Measurements from ENCODE around the gene ACYP2.
"Not testable (repeated sequence)": the region's sequence is repeated elsewhere in the genome, so short reads cannot be mapped to it uniquely, and the experiment has no call there.

ACYP2 gene

DNA sequence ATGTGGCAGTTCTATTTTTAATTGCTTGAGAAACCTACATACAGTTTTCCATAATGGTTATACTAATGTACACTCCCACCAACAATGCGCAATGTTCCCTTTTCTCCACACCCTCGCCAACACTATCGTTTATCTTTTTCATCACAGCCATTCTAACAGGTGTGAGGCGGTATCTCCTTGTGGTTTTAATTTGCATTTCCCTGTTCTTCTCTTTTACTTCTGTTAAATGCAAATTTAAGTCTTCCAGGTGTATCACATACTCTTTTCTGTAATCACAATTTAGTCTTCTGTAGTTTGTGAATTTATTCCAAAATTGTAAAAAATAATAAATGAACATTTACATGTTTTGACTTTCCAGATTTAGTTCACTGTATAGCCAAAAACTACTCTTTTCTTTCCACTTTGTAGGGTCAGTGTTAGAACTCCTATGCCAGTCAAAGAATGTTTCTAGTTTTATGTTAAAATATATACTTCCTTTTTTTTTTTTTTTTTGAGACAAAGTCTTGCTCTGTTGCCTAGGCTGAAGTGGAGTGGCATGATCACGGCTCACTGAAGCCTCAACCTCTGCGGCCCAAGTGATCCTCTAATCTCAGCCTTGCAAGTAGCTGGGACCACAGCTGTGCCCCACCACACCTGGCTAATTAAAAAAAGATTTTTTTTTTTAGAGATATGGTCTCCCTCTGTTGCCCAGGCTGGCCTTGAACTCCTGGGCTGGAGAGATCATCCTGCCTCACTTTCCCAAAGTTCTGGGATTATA lies 15.4 kb upstream of the ACYP2 start:
- no peak for DNase-seq

DNA sequence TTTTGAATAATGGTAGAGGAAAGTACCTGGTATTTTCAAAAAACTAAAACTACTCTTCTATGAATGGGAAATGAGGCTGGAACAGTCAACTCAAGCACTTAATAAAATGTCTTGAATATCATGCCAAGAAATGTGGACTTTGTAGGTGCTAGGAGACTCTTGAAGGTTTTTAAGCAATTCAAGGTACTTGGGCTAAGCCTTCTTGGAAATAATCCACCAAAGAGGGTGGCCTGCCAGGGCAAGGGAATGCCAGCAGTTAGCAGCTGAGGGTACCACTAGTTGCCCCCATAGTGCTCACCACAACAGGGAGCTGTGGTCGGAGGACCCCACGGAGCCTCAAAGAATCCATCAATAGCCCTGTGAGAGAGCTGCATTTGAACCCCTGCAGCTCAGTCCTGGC lies 14.6 kb upstream of the ACYP2 start:
- DNase-seq, result no peak

DNA sequence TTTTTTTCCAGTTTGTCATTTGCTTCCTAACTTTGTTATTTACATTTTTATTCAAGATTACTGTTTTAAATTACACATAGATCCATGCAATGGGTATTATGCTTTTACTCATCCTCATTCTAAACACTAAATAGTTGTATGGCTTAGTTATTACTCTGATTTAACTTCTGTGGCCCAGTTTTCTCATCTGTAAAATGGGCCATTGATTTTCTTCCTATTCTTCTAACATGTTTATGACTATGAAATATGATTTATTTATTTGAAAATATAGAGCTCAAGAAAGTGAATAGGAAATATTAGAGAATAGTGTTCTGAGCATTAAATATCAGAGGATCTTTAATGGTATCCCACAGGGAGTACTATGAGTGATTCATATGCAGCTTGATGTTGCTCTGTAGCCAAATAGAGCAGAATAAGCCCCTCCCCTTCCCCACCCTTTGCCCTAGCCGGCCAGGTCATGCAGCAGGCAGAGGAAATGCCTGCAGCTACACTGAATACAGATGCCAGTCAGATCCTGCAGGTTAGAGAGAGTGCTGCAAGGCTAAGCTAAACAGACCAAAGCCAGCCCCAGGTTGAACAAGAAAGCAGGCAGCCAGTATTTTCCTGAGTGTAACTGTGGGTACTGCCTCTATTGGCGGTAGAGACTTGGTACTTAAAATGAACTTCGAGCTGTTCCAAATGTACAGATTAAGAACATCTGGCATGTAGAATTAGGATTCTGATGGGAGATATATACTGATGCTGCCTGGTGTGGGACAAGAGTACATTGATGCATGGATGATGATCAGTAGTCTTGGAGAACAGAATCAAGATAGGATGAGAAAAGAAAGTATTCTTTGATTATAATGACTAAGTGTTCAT lies 11.7 kb upstream of the ACYP2 start:
- DNase-seq, result no peak

DNA sequence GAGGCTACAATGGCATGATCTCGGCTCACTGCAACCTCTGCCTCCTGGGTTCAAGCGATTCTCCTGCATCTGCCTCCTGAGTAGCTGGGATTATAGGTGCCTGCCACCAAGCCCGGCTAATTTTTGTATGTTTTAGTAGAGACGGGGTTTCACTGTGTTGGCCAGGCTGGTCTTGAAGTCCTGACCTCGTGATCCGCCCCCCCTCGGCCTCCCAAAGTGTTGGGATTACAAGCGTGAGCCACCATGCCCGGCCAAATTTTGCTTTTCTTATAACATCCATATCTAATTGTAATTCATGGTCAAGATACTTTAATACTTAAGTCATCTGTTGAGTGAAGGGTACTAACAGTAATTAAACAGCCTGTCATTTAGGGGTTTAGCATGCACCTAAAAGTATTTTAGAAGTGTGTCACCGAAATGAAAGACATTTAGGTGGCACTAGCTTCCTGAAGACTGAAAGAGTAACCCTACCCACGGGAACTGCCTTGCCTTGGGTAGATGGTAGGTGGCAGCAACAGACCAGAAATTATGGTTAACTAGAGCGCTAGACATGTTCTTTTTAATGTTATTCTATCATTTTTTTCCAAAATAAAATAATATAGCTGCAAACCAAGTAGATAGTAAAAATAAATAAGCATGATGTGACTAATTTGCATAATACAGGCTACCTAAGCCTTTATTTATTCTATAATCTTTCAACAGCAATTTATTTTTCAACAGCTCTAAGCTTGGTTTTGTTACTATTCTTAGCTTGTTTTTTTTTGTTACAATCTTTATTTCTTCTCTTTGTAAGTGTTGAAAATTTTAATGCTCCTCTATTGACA lies 8.6 kb upstream of the ACYP2 start:
- peak; percentile 19 for DNase-seq

DNA sequence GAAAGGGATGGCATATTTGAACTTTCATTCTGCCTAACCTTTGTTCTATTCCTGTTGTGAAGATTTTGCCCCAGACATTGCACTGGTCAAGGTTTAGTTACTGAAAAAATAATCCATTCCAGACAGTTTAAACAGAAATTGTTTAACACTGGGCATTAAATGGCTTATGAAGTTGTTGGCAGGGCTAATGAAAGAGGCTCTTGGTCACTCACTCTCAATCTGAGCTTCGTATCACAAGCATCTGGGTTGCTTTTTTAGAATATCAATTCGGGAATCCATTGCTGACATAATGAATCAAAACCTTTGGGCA lies 8.0 kb upstream of the ACYP2 start:
- DNase-seq, result no peak

DNA sequence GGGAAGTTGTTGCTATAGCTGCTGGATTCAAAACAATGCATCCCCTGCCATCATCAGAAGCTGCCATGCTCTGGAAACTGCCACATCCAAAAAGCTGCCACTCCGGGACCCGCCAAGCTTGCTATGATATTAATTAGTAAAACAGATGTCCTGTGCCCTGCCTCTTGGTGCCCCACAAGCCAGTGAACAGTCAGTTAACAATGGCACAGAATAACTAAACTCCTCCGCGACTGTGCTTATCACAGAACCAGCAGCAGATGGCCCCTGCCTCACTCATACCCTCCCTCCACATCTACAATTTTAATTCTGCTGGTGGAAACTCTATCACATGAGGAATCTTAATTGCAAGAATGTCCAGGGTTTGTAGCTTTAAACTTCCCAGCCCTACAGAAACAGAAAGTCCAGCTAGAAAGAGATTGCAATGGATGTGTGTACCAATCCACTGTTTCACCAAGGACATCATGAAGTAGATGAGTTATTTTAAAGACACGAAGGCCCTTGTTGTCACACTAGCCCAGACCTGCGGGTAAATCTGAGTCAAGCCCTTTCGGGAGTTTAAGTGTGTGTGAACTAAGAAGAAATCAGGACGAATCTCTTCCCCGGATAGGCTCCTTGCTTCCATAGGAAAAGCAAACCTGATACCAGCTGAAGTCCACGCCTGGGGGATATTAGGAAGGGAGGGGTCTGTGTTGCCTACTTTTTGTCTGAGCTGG lies 7.4 kb upstream of the ACYP2 start:
- DNase-seq, result no peak

DNA sequence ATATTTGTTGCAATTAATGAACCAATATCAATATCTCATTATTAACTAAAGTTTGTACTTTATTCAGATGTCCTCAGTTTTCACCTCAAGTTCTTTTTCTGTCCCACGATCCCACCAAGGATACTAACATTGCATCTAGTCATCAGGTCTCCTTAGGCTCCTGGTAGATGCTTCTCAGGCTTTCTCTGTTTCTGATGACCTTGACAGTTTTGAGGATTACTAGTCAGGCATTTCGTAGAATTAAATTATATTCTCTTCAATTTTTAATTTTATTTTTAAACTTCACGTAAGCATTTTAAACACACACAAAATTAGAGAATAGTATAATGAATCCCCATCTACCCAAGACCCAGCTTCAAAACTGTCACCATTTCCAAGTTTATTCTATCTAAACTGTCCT lies 5.6 kb upstream of the ACYP2 start:
- DNase-seq, result no peak

DNA sequence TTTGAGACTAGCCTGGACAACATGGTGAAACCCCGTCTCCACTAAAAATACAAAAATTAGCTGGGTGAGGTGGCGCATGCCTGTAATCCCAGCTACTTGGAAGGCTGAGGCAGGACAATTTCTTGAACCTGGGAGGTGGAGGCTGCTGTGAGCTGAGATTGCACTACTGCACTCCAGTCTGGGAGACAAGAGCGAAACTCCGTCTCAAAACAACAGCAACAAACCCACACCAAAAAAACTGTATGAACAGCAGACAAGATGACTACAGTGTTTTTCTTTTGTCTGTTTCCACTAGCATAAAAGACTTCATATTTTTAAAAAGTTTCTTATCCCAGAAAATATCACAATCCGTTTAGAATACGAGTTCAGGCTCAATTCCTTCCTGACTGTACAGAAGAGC lies 936 bp upstream of the ACYP2 start:
- DNase-seq, result not testable (repeated sequence)

DNA sequence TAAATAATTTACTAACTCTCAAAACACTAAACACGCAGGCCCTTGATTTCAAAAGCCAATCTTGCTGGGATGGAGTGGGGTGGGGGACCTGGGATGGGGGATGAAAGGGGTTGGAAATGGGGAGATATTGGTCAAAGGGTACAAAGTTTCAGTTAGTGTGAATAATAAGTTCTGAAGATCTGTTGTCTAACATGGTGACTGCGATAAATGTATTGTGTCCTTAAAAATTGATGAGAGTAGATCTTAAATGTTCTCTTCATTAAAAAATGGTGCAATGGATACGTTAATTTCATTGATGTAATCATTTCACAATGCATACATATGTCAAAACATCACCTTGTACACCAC lies 505 bp upstream of the ACYP2 start:
- DNase-seq, result no peak

DNA sequence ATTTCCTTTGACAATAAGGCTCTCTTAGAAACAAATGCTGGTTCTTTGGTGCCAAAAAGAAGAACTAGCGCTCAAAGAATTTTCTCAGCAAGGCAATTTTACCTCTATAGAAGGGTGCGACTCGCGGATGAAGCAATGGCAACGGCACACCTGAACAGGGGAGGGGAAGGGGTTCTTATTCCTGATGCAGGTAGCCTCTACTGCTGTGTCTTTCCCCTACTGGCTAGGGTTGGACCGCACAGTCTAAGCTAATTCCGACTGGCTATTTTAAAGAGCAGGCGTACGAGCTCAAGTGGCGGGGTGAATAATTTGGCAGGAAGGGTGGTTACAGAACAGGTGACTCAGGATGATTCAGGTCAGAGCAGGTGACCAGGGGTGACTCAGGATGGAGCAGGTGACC lies 1.2 kb downstream of the ACYP2 start:
- not testable (repeated sequence) for DNase-seq

DNA sequence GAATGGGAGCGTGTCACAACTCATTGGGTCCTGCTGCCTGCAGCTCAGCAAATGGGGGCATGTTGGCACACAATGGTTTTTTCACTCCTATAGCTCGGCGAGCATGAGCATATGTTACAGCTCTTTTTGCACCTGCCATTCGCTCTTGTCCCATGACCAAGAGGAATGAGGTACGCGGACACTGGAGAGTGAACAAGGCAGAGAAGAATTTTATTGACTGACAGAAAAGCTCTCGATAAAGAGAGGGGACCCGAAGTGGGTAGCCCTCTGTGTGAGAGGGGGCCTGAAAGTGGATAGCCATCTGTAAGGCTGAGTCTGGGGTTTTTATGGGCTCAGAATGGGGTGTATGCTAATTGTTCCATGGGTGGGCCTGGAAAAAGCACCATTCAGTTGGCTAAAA lies 5.5 kb downstream of the ACYP2 start:
- DNase-seq, result no peak

DNA sequence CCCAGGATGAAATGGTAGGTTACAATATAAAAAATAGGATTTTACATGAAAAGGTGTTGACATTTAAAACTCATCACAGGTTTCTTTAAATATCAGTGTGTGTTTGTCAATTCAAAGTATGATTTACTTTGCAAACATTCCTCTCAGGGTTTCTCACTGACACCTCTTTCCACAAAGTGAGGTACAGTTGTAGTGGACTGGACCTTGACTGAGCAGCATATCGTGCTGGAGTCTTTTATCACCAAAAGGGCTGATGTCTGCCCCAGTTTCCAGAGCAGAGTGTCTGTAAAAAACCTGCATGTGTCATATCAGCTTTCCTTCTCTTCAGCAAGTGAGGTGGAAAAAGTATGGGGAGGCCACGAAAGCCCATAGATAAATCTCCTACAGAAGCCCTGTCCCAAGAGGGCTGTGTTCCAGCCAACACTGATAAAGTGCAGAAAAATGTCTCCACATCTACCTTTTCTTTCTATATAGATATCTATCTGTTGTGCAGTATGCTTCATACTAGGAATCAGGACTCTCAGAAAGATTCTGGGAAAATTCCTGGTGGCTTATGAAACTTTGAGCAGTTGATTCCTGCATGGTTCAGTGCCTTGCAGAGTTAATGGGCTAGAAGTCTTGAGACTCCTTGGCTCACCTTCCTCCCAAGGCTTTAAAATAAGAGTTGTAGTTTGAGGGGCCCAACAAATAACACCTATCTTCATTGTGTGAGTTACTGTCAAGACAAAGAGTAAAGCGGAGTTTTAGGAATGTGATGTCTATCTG lies 6.9 kb downstream of the ACYP2 start:
- DNase-seq, result no peak

DNA sequence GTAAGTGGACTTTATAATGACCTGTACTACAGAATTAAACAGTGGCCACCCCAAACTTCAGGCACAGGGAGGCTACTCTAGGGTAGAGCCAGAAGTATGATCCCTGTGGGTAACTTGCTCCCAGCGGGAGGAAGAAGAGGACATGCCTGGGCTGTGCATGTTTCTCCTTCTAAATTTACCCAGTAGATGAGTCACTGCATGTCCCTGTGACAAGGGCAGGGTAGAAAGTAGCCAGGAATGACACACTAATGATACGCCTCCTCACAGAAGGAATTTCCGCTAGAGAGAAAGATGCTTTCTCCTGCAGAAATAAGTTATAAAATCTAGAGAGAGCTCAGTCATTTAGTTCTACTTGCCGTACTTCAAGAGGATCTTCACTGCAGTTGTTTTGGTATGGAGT lies 7.5 kb downstream of the ACYP2 start:
- DNase-seq, result no peak

DNA sequence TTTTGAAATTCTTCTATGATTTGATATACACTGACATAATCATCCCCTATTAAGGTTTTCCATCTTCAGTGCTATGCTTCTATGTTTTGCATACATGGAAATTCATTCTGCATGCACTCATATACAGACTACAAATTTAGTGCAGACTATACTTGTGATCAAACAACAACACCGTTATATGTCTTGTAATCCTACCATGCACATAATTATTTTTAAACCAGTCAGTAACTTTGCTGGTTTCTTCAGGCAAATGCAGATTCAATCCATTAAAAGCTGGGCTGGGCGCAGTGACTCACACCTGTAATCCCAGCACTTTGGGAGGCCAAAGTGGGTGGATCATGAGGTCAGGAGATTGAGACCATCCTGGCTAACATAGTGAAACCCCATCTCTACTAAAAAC lies 11.8 kb downstream of the ACYP2 start:
- not testable (repeated sequence) for DNase-seq

DNA sequence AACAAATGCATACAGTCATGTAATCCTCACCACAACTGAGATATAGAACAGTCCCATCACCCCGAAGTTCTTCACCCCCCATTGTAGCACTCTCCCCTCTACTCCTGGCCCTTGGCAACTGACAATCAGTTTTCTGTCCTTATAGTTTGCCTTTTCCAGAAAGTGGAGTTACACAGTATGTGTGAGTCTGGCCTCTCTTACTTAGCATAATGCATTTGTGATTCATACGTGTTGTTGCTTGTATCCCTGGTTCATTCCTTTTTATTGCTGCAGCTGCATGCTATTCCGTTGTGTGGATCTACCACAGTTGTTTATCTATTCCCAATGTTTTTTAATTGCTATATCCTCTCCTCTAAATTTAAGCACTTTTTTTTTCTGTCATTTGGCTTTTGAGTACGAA lies 17.6 kb downstream of the ACYP2 start:
- DNase-seq, result no peak

DNA sequence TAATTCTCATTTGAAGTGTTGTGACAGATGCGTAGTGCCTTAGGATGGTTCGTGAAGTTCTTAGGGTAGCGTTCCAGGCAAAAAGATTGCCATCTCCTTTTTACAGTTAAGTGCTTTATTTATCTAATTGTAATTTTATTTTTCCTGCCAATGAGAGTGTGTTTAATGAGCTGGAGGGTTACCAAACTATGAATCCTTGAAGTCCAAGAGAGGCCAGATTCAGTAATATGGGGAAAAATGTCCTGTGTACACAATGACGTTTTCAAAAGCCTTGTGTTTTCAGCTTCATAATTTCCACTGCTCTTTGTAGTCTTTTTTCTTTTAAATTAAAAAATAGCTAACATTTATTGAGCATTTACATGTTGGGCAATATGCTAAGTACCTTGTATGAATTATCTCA lies 23.8 kb downstream of the ACYP2 start:
- no peak for DNase-seq

DNA sequence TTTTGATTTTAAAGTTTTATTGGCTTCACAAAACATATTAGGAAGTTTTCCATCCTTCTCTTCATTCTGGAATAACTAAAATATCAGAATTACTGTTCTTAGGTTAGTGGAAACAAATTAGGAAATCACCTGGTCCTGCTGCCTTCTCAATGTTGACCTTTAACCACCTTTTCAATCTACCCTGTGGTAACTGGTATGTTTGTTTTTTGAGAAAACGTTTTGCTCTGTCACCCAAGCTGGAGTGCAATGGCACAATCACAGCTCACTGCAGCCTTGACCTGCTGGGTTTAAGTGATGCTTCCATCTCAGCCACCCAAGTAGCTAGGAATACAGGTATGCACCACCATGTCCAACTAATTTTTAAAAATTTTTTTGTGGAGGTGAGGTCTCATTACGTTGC lies 28.4 kb downstream of the ACYP2 start:
- DNase-seq, result no peak

DNA sequence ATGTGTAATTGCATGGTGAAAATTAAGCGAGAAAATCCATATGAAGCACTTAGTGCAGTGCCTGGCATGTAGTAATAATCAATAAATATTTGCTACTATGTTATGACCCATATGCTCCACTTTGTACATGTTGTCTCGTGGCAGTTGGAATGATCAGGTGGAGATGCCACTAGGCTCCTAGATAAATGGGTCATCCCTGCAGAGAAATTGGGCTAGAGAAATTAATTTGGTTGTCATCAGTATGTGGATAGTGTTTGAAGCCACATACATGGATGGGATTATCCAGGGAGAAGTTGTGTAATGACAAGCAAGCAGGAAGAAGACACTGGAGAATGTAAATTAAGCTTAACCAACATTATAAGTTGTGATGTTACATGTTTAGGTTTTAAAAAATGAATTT lies 33.0 kb downstream of the ACYP2 start:
- DNase-seq, result no peak

DNA sequence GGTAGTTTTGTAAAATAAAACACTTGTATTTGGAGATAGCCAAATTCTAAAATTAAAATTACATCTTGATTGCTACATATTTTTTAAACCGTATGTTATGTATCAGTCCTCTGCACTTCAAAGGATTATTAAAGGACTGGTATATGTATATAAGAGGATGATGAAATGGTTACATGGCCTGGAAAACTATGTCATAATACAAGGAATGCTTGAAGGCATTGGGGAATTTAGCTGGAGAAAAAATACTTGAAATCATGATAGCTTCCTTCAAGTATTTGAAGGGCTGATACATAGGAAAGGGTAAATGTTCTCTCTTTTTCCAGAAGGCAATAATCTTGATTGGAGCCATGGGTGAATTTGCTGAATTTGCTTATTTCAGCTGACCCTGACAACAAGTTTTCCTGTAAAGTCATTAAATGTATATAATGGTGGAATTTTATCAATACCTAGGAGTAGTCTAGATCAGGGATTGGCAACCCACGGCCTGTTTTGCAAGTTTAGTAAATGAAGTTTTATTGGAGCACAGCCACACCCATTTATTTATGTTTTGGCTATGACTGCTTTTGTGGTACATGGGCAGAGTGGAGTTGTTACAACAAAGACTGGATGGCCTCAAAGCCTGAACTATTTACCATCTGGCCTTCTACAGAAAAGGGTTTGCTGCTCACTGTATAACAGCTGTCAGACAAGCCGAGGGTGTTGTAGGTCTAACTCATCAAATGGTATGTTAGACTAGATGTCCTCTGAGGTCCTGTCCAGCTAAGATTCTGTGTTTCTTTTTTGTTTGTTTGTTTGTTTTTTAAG lies 34.4 kb downstream of the ACYP2 start:
- DNase-seq, result no peak

DNA sequence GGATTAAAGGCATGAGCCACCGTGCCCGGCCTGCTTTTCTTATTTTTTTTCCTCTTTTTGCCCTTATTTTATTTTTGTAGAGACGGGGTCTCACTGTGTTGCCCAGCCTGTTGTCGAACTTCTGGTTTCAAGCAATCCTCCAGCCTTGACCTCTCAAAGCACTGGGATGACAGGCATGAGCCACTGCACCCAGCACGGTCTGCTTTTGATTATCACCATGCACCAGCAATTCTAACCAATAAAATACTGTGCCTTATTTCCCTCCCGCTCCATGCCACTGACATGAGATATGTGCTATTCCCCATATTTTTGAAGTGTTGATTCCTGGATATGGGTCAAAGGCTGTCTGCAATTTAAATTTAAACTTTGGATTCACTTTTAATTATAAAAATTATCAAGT lies 42.9 kb downstream of the ACYP2 start:
- no peak for DNase-seq

DNA sequence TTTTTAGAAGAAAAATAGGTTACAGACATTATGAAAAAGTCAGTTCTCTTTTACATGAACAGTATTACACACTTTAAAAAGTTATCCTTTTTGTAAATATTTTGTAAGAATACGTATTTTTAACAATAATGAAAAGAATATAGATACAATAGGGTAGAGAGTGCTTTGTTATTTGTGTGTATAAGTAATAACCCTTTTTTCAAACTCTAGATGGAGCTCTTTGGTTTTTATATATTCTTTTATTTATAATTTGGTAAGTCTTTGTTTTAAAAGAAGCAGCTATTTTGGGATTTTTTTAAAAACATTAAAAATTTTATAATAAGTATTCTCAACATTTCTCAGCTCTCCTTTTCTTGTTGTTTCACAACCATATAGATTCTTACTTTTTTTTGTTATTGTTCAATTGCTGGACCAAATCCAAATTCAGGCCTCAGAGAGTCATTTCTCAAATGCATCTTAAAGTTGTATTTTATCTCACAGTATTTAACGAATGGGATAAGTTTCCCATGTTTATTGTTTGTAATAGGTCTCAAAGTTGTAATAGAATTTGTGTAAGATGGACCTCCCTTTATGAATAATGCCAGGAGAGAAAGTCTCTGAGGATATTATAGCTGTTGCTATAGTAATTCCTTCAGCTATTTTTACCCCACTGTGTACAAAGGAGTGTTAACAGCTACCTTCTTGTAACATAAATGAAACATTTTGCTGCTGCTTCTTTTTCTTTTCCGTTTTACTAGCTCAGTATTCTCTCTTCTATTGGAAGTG lies 46.4 kb downstream of the ACYP2 start:
- DNase-seq, result no peak

Measured in NCI-H1105 (cell line).